PFSK-1 (cell line): Measurements from ENCODE around the gene MKLN1.

ENCODE experiments used
- POLR2AphosphoS5 ChIP-seq: IDR thresholded peaks from 2 replicates; pipeline ENCODE4 v1.6.1; 2012; ENCODE audit warnings: low read depth, mild to moderate bottlenecking, control low read depth, low read length, moderate library complexity
- TAF1 ChIP-seq: IDR thresholded peaks from 2 replicates; pipeline ENCODE4 v1.6.1; 2012; ENCODE audit warnings: low read length, control low read depth, borderline replicate concordance; ENCODE audit not compliant: insufficient read depth

DNA sequence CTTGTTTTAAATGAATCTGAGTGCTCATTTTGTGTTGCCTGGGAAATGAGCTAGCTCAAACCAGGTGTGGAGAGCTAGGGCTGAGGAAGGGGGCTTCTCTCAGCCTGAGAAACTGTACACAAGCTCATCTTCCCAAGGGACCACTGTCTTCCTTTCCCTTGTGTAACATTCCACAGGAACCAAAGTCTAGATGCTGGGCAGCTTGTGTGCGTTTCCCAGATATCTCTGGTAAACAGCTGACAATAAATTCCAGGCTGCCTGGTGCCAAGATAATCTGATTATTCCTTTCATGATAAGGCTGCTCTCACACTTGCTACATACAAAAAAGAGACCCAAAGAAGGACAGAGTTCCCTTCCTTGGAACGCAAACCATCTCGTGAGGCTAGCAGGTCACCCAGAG lies 33.1 kb upstream of the MKLN1 start:
- TF ChIP-seq POLR2AphosphoS5 (no peak), TAF1 (no peak)
